NCI-H2196 treated with DMSO at 0.1 percent for 48 hours (cell line): ENCODE data around the gene PACRG.

Experiments
- DNase-seq: peaks from one replicate; lab custom pipeline; 2025; ENCODE audit not compliant: unreplicated experiment; lab: John Stamatoyannopoulos, UW

The PACRG gene

GRCh38 chr6:163325390-163325784 is 597.6 kb downstream of the PACRG start:
- no peak for DNase-seq

DNA sequence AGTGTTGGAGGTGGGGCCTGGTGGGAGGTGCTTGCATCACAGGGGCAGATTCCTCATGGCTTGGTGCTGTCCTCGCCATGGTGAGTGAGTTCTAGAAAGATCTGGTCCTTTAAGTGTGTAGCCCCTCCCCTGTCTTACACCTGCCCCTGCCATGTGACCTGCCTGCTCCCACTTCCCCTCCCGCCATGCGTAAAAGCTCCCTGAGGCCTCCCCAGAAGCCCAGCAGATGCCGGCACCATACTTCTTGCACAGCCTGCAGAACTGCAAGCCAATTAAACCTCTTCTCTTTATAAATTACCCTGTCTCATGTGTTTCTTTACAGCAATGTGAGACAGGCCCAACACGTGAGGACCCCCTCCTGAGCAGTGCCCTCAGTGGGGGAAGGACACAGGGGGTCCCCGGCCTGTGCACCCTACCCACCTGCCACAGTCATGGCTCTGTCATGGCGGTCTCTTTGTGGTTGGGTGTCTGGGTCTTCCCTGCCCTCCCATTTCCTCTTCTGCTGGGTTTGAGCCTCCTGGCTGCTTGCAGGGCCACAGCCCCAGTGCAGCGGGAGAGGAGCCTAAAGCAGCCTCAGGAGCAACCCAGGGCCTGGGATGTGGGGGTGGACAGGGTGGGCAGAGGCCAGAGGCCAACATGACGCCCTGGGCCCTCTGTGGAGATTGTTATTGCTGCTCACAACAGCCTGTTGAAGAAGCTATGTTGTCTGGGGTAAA is 599.5 kb downstream of the PACRG start:
- no peak for DNase-seq

DNA sequence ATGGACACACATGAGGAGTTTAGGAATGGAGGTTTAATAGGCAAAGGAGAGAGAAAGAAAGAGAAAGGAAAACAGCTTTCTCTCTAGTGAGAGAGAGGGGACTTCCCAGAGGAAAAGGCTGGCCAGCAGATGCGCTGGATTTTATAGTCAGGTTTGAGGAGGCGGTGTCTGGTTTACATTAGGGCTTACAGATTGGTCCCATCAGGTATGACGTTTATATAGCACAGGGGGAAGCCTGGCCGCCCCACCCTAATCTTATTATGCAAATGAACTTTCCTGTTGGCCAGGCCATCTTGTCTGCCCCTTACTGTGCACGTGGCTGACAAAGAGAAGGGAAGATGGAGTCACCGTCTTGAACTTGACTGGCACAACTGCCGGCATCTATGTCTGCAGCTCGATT is 600.1 kb downstream of the PACRG start:
- no peak for DNase-seq

- no peak for DNase-seq
Observed at GRCh38 chr6:163328411-163328810, 600.6 kb downstream of the PACRG start.

GRCh38 chr6:163329991-163330390 is 602.2 kb downstream of the PACRG start:
- no peak for DNase-seq

- DNase-seq = no peak
Observed at GRCh38 chr6:163331245-163331644, 603.5 kb downstream of the PACRG start.

DNA sequence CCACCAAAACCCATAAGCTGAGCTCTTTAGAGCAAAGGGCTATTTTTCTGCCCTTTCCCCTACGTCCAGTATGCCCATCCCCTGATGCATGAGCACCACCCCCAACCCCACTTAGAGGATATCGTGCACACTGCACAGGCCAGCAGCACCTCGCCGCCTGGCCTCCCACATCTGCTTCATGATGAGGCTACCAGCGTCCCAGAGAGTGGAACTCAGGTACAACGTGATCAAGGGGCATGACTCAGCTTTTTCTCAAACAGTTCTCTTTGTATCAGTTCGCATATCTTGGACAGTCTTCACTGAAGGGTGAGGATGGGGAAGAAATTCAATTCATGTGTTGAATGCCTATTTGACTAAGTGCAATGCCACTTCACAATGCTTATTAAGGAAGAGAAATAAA is 604.8 kb downstream of the PACRG start:
- DNase-seq = no peak

DNA sequence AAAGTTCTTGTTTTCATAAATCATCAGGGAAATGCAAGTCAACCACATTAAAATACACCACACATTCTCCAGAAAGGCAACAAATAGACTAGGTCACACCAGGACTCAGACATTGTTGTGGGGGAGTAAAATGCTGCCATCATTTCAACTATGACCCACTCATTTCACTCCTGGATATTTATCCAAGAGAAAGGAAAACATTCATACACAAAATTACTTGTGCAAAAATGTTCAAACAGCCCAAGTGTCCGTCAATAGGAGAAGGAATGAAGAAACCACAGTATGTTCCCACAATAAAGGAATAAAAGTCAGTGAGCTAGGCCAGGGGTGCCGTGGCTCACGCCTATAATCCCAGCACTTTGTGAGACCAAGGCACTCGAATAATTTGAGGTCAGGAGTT is 605.3 kb downstream of the PACRG start:
- DNase-seq = no peak

DNA sequence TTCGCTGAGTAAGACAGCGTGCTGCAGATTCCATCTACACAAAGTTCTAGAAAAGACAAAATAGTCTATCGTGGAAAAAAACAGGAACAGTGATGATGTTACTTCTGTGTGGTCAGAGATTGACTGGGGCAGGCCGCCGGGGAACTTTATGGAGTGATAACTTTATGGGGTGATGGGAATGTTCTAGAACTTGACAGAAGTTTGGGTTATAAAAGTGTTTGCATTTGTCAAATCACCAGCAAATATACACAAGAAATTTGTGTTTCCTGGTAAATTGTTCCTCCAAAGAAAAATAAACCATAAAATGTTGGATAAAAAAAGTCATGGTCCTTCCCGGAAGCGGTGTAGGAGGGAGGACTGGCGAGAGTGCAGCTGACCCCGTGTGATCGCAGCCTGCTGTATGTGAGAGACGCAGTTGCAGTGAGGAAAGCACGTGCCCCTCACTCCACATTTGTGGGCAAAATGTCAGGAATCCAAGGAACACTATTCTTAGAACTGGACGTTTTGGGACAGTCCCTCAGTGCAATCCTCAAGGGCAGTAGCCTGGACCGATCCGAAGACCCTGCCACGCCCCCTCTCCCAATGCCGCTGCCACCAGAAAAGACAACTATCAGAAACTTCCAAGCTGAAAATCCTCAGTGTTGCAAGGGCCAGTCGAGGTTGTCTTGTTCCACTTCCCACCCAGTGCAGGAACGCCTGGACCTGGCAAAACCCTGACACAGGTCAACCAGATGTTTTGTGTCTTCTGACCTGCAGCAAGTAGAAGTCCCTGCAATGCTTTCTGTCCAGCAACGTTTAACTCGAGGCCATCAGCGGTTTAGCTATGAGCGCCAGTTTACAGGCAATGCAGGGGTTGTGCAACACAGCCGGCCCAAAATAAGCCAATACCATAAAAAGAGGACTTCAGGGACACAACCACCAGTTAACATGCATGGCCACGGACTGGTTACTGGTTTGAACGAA is 606.2 kb downstream of the PACRG start:
- no peak for DNase-seq

DNA sequence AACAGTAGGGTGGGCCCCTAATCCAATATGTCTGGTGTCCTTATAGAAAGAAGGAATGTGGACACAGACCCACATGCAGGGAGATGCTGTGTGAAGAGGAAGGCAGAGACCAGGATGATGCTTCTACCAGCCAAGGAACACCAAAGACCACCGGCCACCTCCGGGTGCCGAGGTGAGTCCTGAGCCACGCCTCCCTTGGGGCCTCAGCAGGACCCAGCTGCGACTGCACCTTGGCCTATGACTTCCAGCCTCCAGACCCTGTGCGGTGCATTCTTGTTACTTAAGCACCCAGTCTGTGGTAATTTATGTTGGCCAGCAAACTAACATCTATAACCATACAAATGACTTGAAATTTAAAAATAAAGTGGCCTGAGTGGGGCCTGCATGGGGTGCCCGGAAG is 607.3 kb downstream of the PACRG start:
- no peak for DNase-seq

DNA sequence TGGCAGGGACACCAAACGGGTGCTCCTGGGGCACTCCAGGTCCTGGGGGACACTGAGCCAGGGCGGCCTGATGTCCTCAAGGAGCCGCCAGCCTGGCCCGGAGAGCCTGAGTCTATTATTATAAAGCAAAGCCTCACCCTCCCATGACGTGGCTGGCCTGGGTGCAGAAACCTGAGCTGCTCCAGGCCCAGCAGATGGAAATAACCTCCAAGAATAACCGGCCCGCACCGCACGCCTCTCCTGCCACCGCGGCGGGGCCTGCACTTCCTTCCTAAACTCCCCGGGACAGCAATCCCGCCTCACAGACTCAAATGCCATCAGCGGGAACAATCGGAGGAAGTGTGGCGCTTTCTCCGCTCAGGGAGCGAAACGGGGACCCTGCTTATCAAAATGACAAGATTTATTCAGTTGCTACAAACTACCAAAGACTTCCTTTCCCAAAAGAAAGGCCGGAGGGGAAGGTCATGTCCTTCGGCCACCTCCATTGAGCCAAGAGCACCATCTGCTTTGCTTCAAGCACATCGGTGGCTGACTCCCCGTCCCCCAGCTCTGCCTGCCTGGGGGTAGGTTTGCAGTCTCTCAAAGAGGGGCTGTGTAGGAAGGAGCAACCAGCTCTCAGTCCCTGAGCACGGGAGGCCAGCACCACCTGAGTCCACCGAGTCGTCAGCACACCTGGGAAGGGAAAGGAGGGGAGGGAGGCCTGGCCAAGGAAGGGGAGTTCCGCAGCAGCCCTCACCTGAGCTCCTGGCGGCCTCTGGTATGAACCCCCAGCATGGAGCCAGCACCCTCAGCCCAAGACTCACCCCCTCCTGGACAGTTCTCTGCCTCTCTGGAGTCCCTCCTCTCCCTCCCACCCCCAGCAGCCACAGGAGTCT is 608.1 kb downstream of the PACRG start:
- DNase-seq = no peak

GRCh38 chr6:163336961-163337360 is 609.2 kb downstream of the PACRG start:
- DNase-seq = no peak

DNA sequence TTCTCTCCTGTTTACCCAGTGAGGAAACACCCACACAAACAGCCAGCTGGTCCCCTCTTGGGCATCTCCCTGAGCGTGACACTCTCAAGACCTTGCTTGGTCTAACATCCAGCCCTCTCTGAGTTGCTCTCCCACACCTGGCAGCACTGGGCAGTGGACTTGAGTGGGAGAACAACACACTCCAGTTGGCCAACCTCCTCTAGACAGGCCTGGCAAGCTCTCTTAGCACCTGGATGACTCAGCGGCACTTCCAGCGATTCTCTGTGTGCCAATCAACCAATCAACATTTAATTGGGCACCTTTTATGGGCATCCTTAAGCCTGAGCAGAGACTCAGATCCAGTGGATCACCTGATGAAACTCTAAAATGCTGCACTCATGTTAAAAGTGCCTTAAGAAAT is 610.2 kb downstream of the PACRG start:
- no peak for DNase-seq

- DNase-seq = no peak
Observed at GRCh38 chr6:163338671-163339405, 611.1 kb downstream of the PACRG start.

DNA sequence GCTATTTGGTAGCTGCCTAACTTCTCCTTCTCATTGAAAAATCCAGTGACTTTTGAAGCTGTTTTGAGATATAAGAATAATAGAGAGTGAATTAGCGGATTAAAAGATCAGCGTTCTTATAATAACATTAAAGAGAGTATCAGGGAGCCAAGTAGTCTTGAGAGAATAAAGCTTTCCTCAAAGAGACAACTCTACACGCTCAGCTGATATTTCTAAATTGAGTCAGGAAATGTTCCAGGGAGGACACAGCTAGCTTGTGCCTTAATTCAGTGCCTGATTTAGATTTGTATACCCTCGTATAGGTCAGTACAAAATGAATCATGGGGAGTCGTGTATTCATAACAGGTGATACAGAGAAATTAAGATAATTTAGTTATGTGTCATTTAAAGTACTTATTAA is 611.7 kb downstream of the PACRG start:
- no peak for DNase-seq

- DNase-seq = no peak
Observed at GRCh38 chr6:163340201-163340887, 612.6 kb downstream of the PACRG start.

DNA sequence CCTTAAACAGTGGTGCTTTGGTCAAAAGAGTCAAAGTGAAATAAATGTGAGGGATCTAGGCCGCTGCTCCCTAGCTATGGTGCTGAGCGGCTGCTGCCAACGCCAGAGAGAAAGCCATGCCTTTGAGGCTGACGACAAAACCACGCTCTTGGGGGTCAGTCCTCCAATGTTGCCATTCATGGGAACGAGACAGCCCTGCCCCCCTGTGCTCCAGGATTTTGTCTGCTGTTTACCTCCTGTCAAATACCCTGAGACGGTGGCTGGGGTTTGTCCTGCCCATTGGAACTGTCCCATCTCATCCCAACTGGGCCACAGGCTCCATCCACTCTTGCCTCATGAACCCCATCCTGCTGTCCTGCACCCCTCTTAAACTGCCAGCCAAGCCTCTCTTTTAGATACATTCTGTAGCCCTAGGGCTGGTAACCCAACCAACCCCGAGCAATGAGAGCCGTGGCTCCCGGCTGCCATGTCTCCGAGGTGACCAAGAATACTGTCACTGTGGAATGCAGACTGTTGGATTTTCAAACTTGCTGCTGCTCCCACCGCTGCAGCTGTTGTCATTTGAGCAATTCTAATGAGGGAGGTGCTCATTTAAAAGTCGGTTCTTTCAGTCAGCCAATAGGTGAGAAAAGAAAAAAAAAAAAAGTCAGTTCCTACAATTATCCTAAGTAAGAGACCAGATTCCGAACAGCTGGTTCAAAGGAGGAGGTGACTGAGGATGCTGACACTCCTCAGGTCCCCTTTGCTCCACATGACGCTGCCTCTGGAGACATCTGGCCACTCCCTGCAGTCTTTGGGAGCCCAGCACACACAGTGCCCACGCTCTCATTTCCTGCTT is 613.7 kb downstream of the PACRG start:
- no peak for DNase-seq

DNA sequence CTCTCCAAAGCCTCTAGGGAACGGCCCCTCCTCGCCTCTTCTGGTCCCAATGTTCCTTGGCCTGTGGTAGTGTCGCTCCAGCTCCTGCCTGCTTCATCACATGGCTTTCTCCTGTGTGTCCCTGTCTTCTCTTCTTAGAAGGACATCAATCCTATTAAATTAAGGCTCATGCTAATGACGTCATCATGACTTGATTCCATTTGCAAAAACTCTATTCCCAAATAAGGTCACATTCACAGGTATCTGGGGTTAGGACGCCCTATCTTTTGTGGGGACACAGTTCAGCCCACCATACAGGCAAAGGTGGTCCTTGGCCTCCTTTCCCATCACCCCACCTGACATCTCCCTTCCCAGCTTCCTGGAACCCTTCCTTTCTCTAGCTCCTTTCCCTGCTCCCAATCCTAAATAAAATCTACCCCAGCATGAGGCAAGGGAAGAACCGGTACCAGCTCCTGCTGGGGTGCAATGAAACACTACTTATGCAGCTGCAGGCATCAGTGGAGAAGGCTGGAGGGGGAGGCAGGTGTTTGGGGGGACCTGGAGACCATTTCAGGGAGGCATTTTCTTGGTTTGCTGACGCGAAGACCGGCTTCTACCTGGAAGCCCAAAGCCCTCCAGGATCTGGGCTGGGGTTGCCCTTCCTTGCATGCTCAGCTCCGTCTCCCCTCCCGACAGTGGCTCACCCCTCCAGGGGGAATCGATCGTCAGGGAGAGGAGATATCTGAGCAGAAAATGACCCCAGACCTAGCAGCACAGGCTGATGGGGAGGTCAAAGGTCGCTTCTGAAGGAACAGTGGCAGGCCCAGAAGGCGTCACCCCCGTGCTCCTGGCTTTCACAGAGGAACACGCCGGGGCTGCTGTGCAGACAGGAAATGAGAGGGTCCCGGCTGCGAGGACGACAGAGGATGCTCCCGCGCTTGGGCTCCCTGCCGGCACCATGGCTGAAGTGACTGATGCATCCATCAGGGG is 615.1 kb downstream of the PACRG start:
- DNase-seq = no peak
